Fibroblast of lung (primary cell): ENCODE measurements around the gene SUGP1.

ENCODE experiments used
- CTCF ChIP-seq, 2 donors: IDR thresholded peaks in 1 of 2; conservative IDR thresholded peaks in 1 of 2; 1 replicate in 1 of 2; 2 replicates in 1 of 2; pipeline ENCODE4 v1.5.1; 2011 to 2012; ENCODE audit warnings: low read length in 2 of 2, control low read depth in 1 of 2, inconsistent platforms in 1 of 2, low read depth in 1 of 2, mild to moderate bottlenecking in 1 of 2
- EZH2 ChIP-seq: IDR thresholded peaks from 2 replicates; pipeline ENCODE4 v1.5.1; 2012; ENCODE audit warnings: low read length, control low read depth, mild to moderate bottlenecking; ENCODE audit errors: missing control alignments

DNA sequence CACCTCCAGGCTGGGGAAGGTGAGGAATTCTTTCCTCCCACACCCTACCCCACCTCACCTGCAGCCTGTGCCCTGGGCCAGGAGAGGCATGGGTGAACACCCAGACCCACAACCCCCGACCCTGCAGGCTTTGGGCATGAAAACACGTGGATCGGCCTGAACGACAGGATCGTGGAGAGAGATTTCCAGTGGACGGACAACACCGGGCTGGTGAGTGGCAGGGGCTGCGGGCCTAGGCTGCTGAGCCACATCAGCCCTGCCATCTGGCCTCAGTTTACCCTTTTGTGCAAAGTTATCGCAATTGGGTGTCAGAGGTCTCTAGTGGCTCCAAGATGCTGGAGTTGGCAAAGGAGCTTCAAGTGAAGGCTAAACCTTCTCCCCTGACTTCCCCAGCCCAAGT lies 79.8 kb downstream of the SUGP1 start:
- no peak for TF ChIP-seq CTCF (conservative IDR thresholded peaks at IDR 0.05 in 1 of 2, IDR thresholded peaks at IDR 0.05 in 1 of 2; ENCODE audit: low read depth in 1 of 2, low read length in 2 of 2)
- no peak for TF ChIP-seq EZH2
